Posterior cingulate gyrus (tissue), 11 donors: ENCODE data around the gene CXCR4.

ENCODE experiments used
- DNase-seq, 10 donors: peaks; one replicate each; pipeline versions ENCODE4 v3.0.0 to v3.0.0-alpha.2; 2020 to 2021; ENCODE audit warnings: mixed read lengths in 3 of 10
- intact Hi-C: fragments of 100-400 bp; cut with DNase I; formaldehyde crosslinking; loops from one replicate; pipeline ENCODE4 v1.15.1; 2023

The CXCR4 gene

GRCh38 chr2:136117909-136118818 is at the start of gene CXCR4:
TSS of gene CXCR4 (minus strand) at chr2:136118149. CDS start at chr2:136118060, 89 bp downstream.
- intact Hi-C loops: loop anchor here (10.0 kb wide), 1 partner anchor 93 kb away; no protein-coding TSS in a partner anchor
- DNase-seq: peak in 9 of 10 donors; percentile 34 to 92 (median 62)

GRCh38 chr2:136164280-136164776 is 46.4 kb upstream of the CXCR4 start:
- intact Hi-C loops: no loop called here
- DNase-seq: no peak

- intact Hi-C loops: no loop called here
- DNase-seq: no peak
These were observed 44.5 kb upstream of the CXCR4 start for GRCh38 chr2:136162438-136162837.

- intact Hi-C loops: no loop called here
- DNase-seq: no peak
These were observed 38.5 kb upstream of the CXCR4 start for GRCh38 chr2:136156411-136156810.

GRCh38 chr2:136154384-136154783 is 36.4 kb upstream of the CXCR4 start:
- DNase-seq: no peak
- intact Hi-C loops: no loop called here

- intact Hi-C loops: no loop called here
- no peak for DNase-seq
These were observed 33.3 kb upstream of the CXCR4 start for GRCh38 chr2:136151021-136151971.

- no peak for DNase-seq
- intact Hi-C loops: no loop called here
These were observed 31.1 kb upstream of the CXCR4 start for GRCh38 chr2:136149011-136149410.

- intact Hi-C loops: no loop called here
These were observed 28.6 kb upstream of the CXCR4 start for GRCh38 chr2:136146564-136146963.

GRCh38 chr2:136143603-136144451 is 25.9 kb upstream of the CXCR4 start:
- intact Hi-C loops: no loop called here
- DNase-seq: no peak

More at GRCh38 chr2:136146564-136146963, 28.6 kb upstream of the CXCR4 start:
- no peak for DNase-seq

GRCh38 chr2:136141510-136142149 is 23.7 kb upstream of the CXCR4 start:
- DNase-seq: no peak
- intact Hi-C loops: no loop called here

GRCh38 chr2:136139631-136140030 is 21.7 kb upstream of the CXCR4 start:
- intact Hi-C loops: no loop called here
- DNase-seq: no peak

- intact Hi-C loops: no loop called here
- no peak for DNase-seq
These were observed 20.0 kb upstream of the CXCR4 start for GRCh38 chr2:136137982-136138381.

GRCh38 chr2:136136931-136137330 is 19.0 kb upstream of the CXCR4 start:
- DNase-seq: no peak
- intact Hi-C loops: no loop called here

GRCh38 chr2:136135921-136136906 is 18.3 kb upstream of the CXCR4 start:
- no peak for DNase-seq
- intact Hi-C loops: no loop called here

GRCh38 chr2:136135462-136135861 is 17.5 kb upstream of the CXCR4 start:
- DNase-seq: no peak
- intact Hi-C loops: no loop called here

GRCh38 chr2:136134126-136134525 is 16.2 kb upstream of the CXCR4 start:
- intact Hi-C loops: no loop called here

GRCh38 chr2:136133586-136133985 is 15.6 kb upstream of the CXCR4 start:
- intact Hi-C loops: no loop called here
- no peak for DNase-seq

More at GRCh38 chr2:136134126-136134525, 16.2 kb upstream of the CXCR4 start:
- DNase-seq: no peak

GRCh38 chr2:136133176-136133575 is 15.2 kb upstream of the CXCR4 start:
- DNase-seq: no peak
- intact Hi-C loops: no loop called here
